GM18907 (cell line): Measurements from ENCODE around the gene MLLT3.
A peak's percentile ranks its signal among the peaks of the same experiment; 100 is the strongest.

Experiments used
- ATAC-seq: cut with Tn5 transposase; IDR thresholded peaks from one replicate; pipeline ENCODE4 v1.9.1; 2021; ENCODE audit warnings: mild to moderate bottlenecking, moderate library complexity; ENCODE audit not compliant: unreplicated experiment

MLLT3 gene

DNA sequence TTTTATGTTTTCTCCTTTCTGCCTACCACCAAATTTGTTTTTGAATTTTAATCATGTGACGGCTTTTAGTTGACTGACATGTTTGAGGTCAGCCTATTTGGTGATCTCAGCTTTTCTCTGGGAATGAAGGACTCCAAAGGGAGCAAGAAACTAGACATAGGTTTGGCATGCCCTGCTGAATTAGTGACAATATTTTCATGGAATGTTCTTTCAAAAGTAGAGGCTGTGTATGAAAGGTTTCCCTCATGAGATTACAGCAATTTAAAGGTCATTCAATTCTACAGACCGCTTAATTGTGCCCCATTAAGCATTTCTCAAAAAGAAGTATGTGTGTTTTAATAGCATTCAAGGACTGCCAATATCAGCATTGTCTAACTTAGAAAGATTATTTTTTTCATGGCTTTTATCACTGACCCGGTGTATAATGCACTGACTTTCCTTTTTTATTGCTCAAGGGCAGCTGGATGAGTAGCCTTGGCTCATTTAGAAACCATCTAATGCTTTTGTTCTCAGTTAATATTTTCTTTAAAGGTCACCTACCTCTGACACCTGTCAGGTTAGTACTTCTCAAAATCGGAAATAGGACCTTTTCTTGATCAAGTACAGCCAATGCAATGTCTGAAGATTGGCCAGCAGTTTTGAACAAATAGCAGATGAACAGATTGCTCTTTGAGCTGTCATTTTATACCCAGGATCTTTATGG is 8.1 kb upstream of the MLLT3 start:
- ATAC-seq = no peak

GRCh38 chr9:20625003-20625349 is 2.7 kb upstream of the MLLT3 start:
- no peak for ATAC-seq

DNA sequence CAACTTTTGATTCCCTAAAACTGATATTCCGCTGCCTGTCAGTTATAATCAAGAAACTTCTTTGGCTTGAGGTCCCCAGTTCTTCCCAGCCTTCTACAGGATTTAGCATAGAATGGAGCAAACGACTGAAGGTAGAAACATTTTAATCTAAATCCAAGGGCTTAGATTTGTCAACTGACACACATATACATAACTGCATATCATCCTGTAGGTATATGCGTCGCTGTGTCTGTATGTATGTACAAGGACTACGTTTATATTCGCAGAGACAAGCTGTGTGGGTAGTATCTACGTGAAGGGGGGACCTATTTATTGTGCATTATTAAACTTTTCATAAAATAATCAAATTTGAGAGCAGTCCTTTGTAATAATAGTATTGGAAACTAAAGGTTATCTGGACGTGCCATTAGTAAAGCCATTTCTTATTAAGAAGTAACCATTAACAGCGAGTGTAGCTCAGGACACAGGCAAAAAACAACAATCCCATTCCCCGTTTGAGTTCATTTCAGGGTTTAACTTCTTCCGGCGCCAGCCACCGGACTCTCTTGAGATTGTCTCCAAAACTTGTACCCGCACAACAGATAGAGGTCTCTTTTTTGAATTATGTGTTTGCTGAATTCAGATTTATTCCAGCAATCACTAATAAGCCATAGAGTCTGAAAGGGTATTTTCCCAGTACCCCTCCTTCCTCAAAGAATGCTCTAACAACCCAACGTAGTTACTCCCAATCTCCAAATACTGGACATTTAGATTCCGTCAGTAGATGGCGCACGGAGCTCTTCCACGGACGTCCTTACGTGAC is 2.1 kb upstream of the MLLT3 start:
- ATAC-seq = peak; percentile 26

GRCh38 chr9:20623748-20624124 is 1.4 kb upstream of the MLLT3 start:
- no peak for ATAC-seq

GRCh38 chr9:20623021-20623747 is 885 bp upstream of the MLLT3 start:
- peak; percentile 18 for ATAC-seq

DNA sequence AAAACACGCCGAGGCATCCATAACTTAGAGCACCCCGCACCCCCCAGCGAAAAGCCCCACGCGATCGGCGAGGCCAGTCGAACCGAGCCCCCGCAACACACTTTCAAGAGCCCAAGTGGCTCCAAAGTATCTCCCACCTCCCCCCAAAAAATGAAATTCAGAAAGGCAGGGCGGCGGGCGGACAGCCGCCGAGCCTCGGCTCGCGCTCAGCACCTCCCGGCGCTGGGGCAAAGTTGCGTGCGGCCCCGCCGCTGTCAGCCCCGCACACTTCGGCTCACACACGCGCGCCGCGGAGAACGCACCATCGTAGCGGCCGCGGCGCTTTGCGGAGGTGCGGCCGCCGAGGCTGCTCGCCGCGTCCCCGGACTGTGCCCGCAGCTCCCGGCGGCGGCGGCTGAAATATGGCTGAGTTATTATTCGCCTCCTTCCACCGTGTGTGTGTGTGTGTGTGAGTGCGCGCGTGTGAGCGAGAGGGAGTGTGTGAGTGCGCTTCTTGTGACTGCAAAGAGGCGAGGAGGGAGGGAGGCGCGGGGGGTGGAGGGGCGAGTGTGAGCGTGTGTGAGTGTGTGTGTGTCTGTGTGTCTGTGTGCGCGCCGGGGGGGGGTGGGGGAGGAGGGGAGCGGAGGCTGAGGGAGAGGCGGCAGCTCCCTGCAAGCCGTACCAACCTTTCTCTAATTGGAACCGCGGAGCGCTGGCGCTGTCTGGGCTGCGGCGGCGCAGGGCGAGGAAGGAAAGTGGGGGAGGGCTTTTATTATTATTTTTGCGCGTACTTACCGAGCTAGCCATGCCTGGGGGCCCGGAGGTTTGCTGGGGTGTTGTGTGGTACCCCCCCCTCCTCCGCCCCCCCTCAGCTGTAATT is 599 bp downstream of the MLLT3 start:
- ATAC-seq = peak; percentile 27

DNA sequence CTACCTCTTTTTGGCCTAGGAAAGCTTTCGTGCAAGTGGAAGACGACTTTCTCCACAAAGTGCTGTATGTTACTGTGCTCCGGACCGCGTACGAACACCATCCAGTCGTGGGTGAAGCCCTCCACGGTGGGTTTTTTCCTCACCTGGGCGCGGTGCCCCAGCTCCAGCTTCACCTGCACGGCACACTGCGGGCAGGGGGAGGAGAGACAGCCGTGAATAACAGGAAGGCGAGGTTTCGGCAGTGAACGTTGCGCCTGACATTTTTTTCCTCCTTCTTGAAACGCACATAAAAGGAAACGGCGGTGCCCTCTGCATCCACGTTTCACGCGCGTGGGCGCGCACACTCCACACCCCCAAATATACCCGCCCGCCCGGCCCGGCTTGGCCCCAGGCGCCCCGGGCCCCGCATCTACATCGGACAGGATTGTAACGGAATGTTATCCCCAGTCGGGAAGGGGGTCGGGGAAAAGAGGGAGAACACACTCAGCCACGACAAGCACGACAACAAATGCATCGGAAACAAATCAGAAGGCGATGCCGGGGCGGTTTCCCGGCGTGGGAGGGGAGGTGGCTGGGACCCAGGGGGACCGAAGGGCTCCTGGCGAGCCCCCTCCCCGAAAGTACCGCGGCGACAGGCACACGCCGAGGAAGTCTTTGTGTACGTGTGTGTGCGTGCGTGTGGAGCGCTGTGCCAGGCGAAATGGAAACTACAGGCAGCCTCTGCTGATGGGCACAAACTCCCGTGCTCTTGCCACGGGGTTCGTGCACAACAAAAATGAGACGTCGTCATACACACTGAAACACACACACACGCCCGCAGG is 1.4 kb downstream of the MLLT3 start:
- no peak for ATAC-seq

DNA sequence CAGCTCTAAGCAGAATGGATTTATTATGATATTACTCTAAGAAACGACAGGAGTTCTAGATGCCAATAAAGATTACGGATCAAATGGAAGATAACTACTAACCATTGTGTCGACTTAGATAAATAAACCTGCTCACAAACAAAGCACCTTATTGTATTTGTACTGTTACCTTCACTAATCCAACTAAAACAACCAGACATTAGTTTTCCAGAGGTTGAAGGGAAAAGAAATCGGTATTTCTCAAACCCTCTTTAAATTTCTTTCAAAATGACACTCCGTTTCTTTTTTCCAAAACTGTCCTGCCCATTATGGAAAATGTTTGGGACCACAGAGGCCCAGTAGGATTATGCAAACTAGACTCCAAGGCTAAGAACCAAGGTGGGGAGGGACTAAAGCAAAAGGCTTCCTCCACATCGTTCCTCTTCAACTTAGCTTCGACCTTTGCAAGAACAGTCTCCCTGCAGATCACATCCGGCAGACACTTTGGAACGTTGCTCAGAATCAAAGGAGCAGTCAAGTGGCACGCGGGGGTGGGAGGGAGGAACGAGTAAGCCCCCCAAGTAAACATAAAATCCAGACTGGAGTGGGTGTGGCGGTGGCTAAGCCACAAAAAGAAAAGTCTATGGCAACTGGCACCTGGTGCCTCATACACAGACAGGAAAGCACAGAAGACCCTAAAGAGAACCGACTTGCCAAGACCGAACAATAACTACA is 2.7 kb downstream of the MLLT3 start:
- no peak for ATAC-seq

DNA sequence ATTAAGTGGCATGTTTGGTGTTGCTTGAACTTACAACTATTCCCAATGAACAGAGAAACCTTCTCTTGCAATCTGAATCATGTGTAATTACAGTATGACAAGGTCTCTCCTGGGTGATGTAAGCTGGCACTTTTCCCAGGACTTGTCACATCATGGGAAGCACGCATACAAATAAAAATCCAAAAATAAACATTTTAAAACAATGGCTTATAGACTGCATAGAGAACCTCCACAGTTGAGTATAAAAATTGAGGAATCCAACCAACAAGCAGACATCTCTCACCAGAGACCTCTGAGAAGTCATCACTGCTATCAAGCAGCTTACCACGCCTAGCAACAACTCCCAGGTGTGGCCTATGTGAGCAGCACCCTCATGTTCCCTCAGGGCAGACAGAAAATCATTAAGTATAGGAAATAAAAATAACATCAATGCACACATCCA is 3.9 kb downstream of the MLLT3 start:
- no peak for ATAC-seq

GRCh38 chr9:20616808-20617207 is 5.5 kb downstream of the MLLT3 start:
- no peak for ATAC-seq

DNA sequence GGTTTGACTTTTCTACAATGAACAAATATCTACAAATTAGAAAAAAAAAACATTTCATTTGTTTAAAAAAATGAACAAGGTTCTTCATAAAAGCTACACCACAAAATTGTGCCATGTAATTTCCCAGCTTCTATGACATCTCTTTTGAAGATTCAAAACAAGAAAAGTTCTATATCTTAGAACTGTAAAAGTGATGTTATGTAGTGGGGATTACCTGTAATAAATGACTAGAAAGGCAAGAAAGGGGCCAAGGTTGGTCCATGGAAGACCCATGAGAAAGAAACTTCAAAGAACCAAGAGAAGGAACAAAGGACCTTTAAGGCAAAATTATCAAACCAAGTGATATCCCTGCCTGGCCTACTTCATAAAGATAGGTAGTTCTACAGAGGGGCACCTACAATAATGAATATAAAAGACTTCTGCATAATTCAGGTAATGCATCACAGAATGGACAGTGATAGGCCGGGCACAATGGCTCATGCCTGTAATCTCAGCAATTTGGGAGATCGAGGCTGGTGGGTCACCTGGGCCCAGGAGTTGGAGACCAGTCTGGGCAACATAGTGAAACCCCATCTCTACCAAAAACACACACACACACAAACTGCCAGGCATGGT is 7.6 kb downstream of the MLLT3 start:
- ATAC-seq = no peak

DNA sequence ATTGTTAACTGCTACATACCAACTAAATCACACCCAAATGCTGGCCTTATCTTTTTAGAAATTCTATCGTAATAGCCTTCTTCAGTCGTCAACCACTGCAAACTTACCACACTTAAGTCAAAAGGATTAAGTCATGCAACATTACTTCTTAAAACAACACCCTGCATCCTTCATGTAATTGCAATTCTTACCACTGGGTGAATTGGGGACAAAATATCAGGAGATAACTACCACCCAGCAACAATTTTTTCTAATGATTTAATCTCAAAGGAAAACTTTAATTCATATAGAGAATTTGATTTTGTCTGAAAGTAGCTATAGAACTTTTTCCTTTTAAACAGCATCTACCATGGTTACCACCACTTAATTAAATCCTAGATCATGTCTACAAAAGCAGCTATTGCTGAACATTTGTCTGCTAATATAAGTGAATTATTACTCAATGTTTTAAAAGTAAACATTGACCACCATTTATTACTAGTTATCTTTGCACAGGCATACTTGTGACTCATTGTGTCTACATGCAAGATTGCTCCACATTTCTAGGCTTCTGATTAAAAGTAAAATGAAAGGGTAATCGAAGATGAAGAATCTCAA is 10.5 kb downstream of the MLLT3 start:
- no peak for ATAC-seq

DNA sequence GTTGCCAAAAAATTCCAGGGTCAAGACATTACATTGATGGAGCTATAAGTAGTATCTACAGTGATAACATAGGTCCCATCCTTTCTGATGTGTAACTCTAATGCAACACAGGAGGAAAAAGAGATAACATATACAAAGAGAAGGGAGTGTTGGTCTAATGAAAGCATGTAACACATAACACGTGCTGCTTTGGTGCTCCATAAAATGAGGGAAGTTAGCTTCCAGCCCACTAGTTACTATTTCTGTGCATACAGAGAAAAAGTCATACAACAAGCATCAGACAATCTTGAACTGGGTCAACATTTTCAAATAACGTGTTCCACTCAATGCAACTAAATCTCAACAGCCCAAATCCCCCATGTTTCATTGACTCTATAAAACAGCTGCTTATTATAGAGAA is 11.7 kb downstream of the MLLT3 start:
- ATAC-seq = no peak

GRCh38 chr9:20608582-20608981 is 13.7 kb downstream of the MLLT3 start:
- no peak for ATAC-seq

- no peak for ATAC-seq
These were observed 15.6 kb downstream of the MLLT3 start for GRCh38 chr9:20606652-20607051.

DNA sequence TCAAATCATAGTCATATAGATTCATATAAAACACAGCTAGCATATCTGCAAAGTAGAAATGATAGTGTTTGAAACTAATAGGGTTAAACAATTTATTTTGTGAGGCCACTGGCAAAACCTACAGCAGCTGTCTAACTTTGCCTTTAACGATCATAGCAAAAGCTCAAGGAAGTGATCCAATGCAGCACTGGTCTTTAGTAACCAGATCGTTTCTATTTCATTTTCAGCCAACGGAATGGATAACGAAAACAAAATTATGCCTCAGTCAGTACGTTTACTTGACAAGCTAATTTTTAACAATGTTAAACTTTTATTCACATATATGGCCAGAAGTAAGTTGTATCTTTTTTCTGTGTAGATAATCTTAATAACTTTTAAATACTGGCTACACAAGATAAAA is 17.7 kb downstream of the MLLT3 start:
- peak; percentile 82 for ATAC-seq

DNA sequence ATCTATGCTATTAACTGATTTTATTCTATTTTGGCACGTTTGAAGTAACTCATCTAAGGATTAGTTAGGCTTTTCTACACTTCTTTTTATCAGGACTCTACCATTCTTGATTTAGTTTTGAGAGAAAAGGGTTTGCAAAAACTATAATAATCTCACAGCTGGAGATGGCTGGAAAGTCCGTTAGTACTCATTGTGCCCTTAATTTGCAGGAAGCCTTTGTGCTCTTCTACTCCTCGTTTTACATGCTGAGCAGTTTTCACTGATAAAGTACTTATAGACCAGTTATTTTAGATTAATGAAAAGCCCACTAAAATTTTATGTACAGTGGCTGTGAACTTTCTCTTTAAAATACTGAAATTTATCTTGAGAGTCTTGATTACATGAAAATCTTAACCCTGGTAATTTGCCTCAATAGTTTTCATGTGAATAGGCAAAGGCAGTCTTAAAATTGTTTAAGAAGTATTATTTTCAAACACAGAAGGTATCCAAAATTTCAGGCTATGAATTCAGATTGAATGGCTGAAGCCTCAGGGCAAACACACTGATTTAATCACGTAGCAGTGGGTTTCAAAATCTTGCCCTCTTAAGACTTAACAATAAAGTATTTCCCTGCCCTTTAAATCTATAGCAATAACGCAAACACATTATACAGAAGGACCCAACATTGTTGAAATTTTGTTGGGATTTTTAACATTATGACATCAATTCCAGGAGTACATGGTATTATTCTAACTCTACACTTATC is 18.6 kb downstream of the MLLT3 start:
- ATAC-seq = no peak

DNA sequence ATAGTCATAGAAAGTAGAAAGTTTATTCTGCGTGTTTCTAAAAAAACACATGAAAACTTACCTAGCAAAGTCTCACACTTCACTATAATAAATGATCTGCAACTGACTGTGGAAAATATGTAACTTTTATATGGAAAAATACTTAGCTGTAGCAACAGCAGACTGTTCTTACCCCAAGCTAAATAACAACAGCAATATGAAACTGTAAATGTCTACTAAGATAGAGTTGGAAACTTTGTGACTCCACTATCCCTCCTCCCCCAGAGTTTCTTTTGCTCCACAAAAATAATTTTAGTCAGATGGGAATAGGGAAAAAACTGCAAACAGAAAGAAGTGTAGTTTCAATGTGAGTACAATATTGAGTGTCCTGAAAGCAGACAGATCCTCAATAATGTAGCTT is 21.0 kb downstream of the MLLT3 start:
- ATAC-seq = no peak
